Sigmoid colon (tissue), 7 donors: ENCODE data around the gene TXNDC11. TPM values are rescaled to one million over a fixed set of nuclear protein-coding genes. Genes with fewer than 3 reads are reported as not detected.
"Not testable (repeated sequence)": the region's sequence is repeated elsewhere in the genome, so short reads cannot be mapped to it uniquely, and the experiment has no call there.

ENCODE experiments used
- DNase-seq: peaks from one replicate; pipeline ENCODE4 v3.0.0-alpha.2; 2019
- H3K27ac ChIP-seq, 4 donors: fragments of 200-600 bp; sonication (generic); one replicate each; pipeline ENCODE4 v1.5.1; 2016 to 2019; ENCODE audit warnings: mild to moderate bottlenecking in 1 of 4
- H3K27me3 ChIP-seq, 3 donors: fragments of 200-600 bp; sonication (generic); one replicate each; pipeline ENCODE4 v1.5.1; 2019; ENCODE audit warnings: mild to moderate bottlenecking in 1 of 3
- H3K36me3 ChIP-seq, 4 donors: fragments of 200-600 bp; sonication (generic); one replicate each; pipeline ENCODE4 v1.5.1; 2016 to 2019
- H3K4me1 ChIP-seq, 4 donors: fragments of 200-600 bp; sonication (generic); one replicate each; pipeline ENCODE4 v1.5.1; 2017 to 2019
- H3K4me3 ChIP-seq, 4 donors: fragments of 200-600 bp; sonication (generic); one replicate each; pipeline ENCODE4 v1.5.1; 2017 to 2019; ENCODE audit warnings: mild to moderate bottlenecking in 2 of 4, moderate library complexity in 1 of 4
- H3K9me3 ChIP-seq, 4 donors: fragments of 200-600 bp in 3 of 4; sonication (generic) in 3 of 4; one replicate each; pipeline versions ENCODE4 v1.5.1 to v1.6.1; 2013 to 2019
- CTCF ChIP-seq, 4 experiments: fragments of 450-650 bp in 3 of 4; fragments of 200-600 bp in 1 of 4; IDR thresholded peaks; one replicate each; pipeline ENCODE4 v1.5.1; 2016 to 2019; ENCODE audit warnings: antibody characterized with exemption in 4 of 4, mild to moderate bottlenecking in 3 of 4, moderate library complexity in 2 of 4
- EP300 ChIP-seq, 4 donors: sonication (generic); formaldehyde crosslinking; IDR thresholded peaks; one replicate each; pipeline ENCODE4 v1.6.1; 2017; ENCODE audit warnings: antibody characterized with exemption in 4 of 4
- POLR2A ChIP-seq, 2 donors: fragments of 450-650 bp; IDR thresholded peaks; one replicate each; pipeline ENCODE4 v1.6.1; 2016; ENCODE audit warnings: antibody characterized with exemption in 2 of 2, mild to moderate bottlenecking in 2 of 2, moderate library complexity in 2 of 2
- POLR2AphosphoS5 ChIP-seq, 4 donors: sonication (generic); formaldehyde crosslinking; IDR thresholded peaks; one replicate each; pipeline ENCODE4 v1.6.1; 2017; ENCODE audit warnings: antibody characterized with exemption in 4 of 4
- WGBS, 2 donors: extraction: QIAGEN DNeasy Blood & Tissue Kit; methylation state at CpG; one replicate each; pipeline ENCODE4 v1.1.7; 2013; 5-methylcytosine and 5-hydroxymethylcytosine counted together
- intact Hi-C: fragments of 100-400 bp; cut with DNase I; formaldehyde crosslinking; loops from one replicate; pipeline ENCODE4 v1.15.1; 2023
- polyA plus RNA-seq, 3 donors: library from polyadenylated mRNA; stranded (reverse); fragments of 200-250 nt; gene quantifications; one replicate each; pipeline ENCODE4 v1.2.3, GENCODE V29; 2013
- total RNA-seq, 4 donors: library from RNA; depleted of rRNA; stranded (reverse); fragments of >200 nt; gene quantifications; one replicate each; pipeline ENCODE4 v1.1.0, GENCODE V29; 2016
- donor health status: healthy with polysubstance abuse.
- donor health status: Bipolar disorder and iron deficiency.
- donor health status: healthy.

Gene TXNDC11
- total RNA-seq = 10 to 100 TPM; 25.3 to 35.2 (median 28.8) TPM
- 10 to 100 TPM; 34.9 to 54.0 (median 37.8) TPM for polyA plus RNA-seq

- H3K4me3 ChIP-seq = peak within 1 kb of the TSS; percentile 72 to 99 (median 92)
- peaks cover 0 to 41% (median 34%) of the 10 kb centered on the region in 4 donors for H3K4me1 ChIP-seq
- DNase-seq = peak; percentile 100
- no peaks in the 10 kb centered on the region for H3K27me3 ChIP-seq
- peak within 1 kb of the TSS; percentile 96 to 100 (median 98) for H3K27ac ChIP-seq
- TF ChIP-seq CTCF (IDR thresholded peaks at IDR 0.05) (no peak), EP300 (IDR thresholded peaks at IDR 0.05) (peak in 2 of 4 donors; percentile 40 to 91), POLR2AphosphoS5 (IDR thresholded peaks at IDR 0.05) (peak; percentile 69 to 94 (median 90)), POLR2A (IDR thresholded peaks at IDR 0.05) (peak; percentile 65 to 74)
- H3K9me3 ChIP-seq = no peaks in the 10 kb centered on the region
- no peaks in the 10 kb centered on the region for H3K36me3 ChIP-seq
- 0 to 1% methylated on average over 96 of the region's 96 CpGs for WGBS, 2 donors
- intact Hi-C loops = loop anchor here (2.0 to 5.0 kb wide), 4 partner anchors 54 to 175 kb away; partner anchors contain the start of genes GSPT1, RSL1D1, SNN and ZC3H7A
These were observed at the start of gene TXNDC11 for GRCh38 chr16:11742536-11743307. Gene TXNDC11, minus strand, starts transcription at chr16:11742857. Its CDS starts 127 bp downstream, at chr16:11742730.

GRCh38 chr16:11791144-11791828 lies 48.6 kb upstream of the TXNDC11 start:
- WGBS, 2 donors = 84 to 88% methylated on average over 8 of the region's 8 CpGs
- no peak for DNase-seq
- Histone ChIP-seq H3K4me3 (no peak overlapping the region), H3K9me3 (no peaks in the 10 kb centered on the region), H3K27ac (peak overlapping the region in 3 of 4 donors; percentile 96 to 99 (median 99)), H3K36me3 (no peaks in the 10 kb centered on the region), H3K4me1 (peaks cover 0 to 56% (median 46%) of the 10 kb centered on the region in 4 donors), H3K27me3 (no peaks in the 10 kb centered on the region)
- TF ChIP-seq POLR2AphosphoS5 (IDR thresholded peaks at IDR 0.05) (no peak), CTCF (IDR thresholded peaks at IDR 0.05) (no peak), POLR2A (IDR thresholded peaks at IDR 0.05) (no peak), EP300 (IDR thresholded peaks at IDR 0.05) (no peak)
- intact Hi-C loops = loop anchor here (10.0 kb wide), 3 partner anchors 116 to 826 kb away; no protein-coding TSS in a partner anchor

- H3K27ac ChIP-seq = no peak overlapping the region
- no peak for DNase-seq
- peaks cover 0 to 46% (median 33%) of the 10 kb centered on the region in 4 donors for H3K4me1 ChIP-seq
- H3K36me3 ChIP-seq = no peaks in the 10 kb centered on the region
- TF ChIP-seq CTCF (IDR thresholded peaks at IDR 0.05) (no peak), POLR2AphosphoS5 (IDR thresholded peaks at IDR 0.05) (no peak), EP300 (IDR thresholded peaks at IDR 0.05) (no peak), POLR2A (IDR thresholded peaks at IDR 0.05) (no peak)
- H3K4me3 ChIP-seq = no peak overlapping the region
- WGBS, 2 donors = 84 to 87% methylated on average over 3 of the region's 3 CpGs
- intact Hi-C loops = no loop called here
- no peaks in the 10 kb centered on the region for H3K27me3 ChIP-seq
- no peaks in the 10 kb centered on the region for H3K9me3 ChIP-seq
These were observed 46.3 kb upstream of the TXNDC11 start for GRCh38 chr16:11788914-11789313.

GRCh38 chr16:11784980-11785599 lies 42.4 kb upstream of the TXNDC11 start:
- WGBS, 2 donors = 80 to 83% methylated on average over 13 of the region's 13 CpGs
- H3K36me3 ChIP-seq, H3K27me3 ChIP-seq, intact Hi-C loops, H3K9me3 ChIP-seq, DNase-seq, H3K4me3 ChIP-seq: not testable (repeated sequence)
- Histone ChIP-seq H3K27ac (peak overlapping the region in 2 of 4 donors; percentile 80 to 85), H3K4me1 (peaks cover 0 to 51% (median 41%) of the 10 kb centered on the region in 4 donors)

- intact Hi-C loops, H3K9me3 ChIP-seq, DNase-seq, H3K27me3 ChIP-seq, H3K36me3 ChIP-seq, H3K4me3 ChIP-seq: not testable (repeated sequence)
- WGBS, 2 donors = 95% methylated on average over 6 of the region's 6 CpGs
- Histone ChIP-seq H3K27ac (peak overlapping the region; percentile 77 to 85 (median 82)), H3K4me1 (peaks cover 0 to 51% (median 41%) of the 10 kb centered on the region in 4 donors)
These were observed 41.7 kb upstream of the TXNDC11 start for GRCh38 chr16:11784381-11784780.
